ENCODE measurements around the gene BORA. TPM values are rescaled to one million over a fixed set of nuclear protein-coding genes. Genes with fewer than 3 reads are reported as not detected.

BORA gene
- total RNA-seq, 2 donors from 2014 or later = 1.3 to 1.9 TPM

- Histone ChIP-seq H3K27ac (no peak overlapping the region), H3K36me3 (peaks cover 10% of the 10 kb centered on the region), H3K4me1 (no peaks in the 10 kb centered on the region), H3K9me3 (no peaks in the 10 kb centered on the region), H3K4me3 (no peak overlapping the region), H3K27me3 (no peaks in the 10 kb centered on the region)
- no peak for DNase-seq (ENCODE audit: low spot score)
- TF ChIP-seq CTCF (IDR thresholded peaks at IDR 0.05) = no peak
Measured at GRCh38 chr13:72745260-72745659, 17.5 kb downstream of the BORA start.

- H3K4me3 ChIP-seq = no peak overlapping the region
Measured at GRCh38 chr13:72751220-72751619, 23.5 kb downstream of the BORA start.

GRCh38 chr13:72754111-72754510 lies 26.4 kb downstream of the BORA start:
- peaks cover 51% of the 10 kb centered on the region for H3K36me3 ChIP-seq

More at GRCh38 chr13:72751220-72751619, 23.5 kb downstream of the BORA start:
- Histone ChIP-seq H3K27ac (no peak overlapping the region), H3K36me3 (peaks cover 35% of the 10 kb centered on the region), H3K9me3 (no peaks in the 10 kb centered on the region), H3K4me1 (no peaks in the 10 kb centered on the region), H3K27me3 (no peaks in the 10 kb centered on the region)
- no peak for TF ChIP-seq CTCF (IDR thresholded peaks at IDR 0.05)
- no peak for DNase-seq (ENCODE audit: low spot score)

GRCh38 chr13:72757792-72758535 lies 30.2 kb downstream of the BORA start:
- peaks cover 77% of the 10 kb centered on the region for H3K36me3 ChIP-seq
- H3K9me3 ChIP-seq = no peaks in the 10 kb centered on the region
- no peak for DNase-seq (ENCODE audit: low spot score)
- TF ChIP-seq CTCF (IDR thresholded peaks at IDR 0.05) = no peak
- no peak overlapping the region for H3K27ac ChIP-seq
- no peak overlapping the region for H3K4me3 ChIP-seq
- no peaks in the 10 kb centered on the region for H3K4me1 ChIP-seq
- no peaks in the 10 kb centered on the region for H3K27me3 ChIP-seq

More at GRCh38 chr13:72754111-72754510, 26.4 kb downstream of the BORA start:
- TF ChIP-seq CTCF (IDR thresholded peaks at IDR 0.05) = no peak
- Histone ChIP-seq H3K27me3 (no peaks in the 10 kb centered on the region), H3K9me3 (no peaks in the 10 kb centered on the region), H3K4me3 (no peak overlapping the region), H3K4me1 (no peaks in the 10 kb centered on the region), H3K27ac (no peak overlapping the region)
- DNase-seq (ENCODE audit: low spot score) = no peak

GRCh38 chr13:72760189-72760588 lies 32.5 kb downstream of the BORA start:
- peaks cover 84% of the 10 kb centered on the region for H3K36me3 ChIP-seq
- no peaks in the 10 kb centered on the region for H3K27me3 ChIP-seq
- no peak overlapping the region for H3K27ac ChIP-seq
- no peaks in the 10 kb centered on the region for H3K9me3 ChIP-seq
- H3K4me1 ChIP-seq = no peaks in the 10 kb centered on the region
- no peak for DNase-seq (ENCODE audit: low spot score)
- no peak for TF ChIP-seq CTCF (IDR thresholded peaks at IDR 0.05)
- no peak overlapping the region for H3K4me3 ChIP-seq

- no peaks in the 10 kb centered on the region for H3K27me3 ChIP-seq
- H3K9me3 ChIP-seq = no peaks in the 10 kb centered on the region
- peaks cover 100% of the 10 kb centered on the region for H3K36me3 ChIP-seq
- H3K4me1 ChIP-seq = no peaks in the 10 kb centered on the region
- H3K4me3 ChIP-seq = no peak overlapping the region
- H3K27ac ChIP-seq = no peak overlapping the region
- TF ChIP-seq CTCF (IDR thresholded peaks at IDR 0.05) = no peak
- DNase-seq (ENCODE audit: low spot score) = no peak
Measured at GRCh38 chr13:72763411-72763810, 35.7 kb downstream of the BORA start.
